Colonic mucosa (tissue), 4 donors: Measurements from ENCODE around the gene LINC00305. TPM values are rescaled to one million over a fixed set of nuclear protein-coding genes. Genes with fewer than 3 reads are reported as not detected.

Source experiments
- DNase-seq: peaks from one replicate; pipeline ENCODE4 v3.0.0-alpha.2; 2020
- H3K27ac ChIP-seq: fragments of 200-600 bp; one replicate; pipeline ENCODE4 v1.8.0; 2021
- H3K27me3 ChIP-seq: fragments of 200-600 bp; one replicate; pipeline ENCODE4 v1.8.0; 2021
- H3K36me3 ChIP-seq: fragments of 200-600 bp; one replicate; pipeline ENCODE4 v1.8.0; 2021
- H3K4me1 ChIP-seq: fragments of 200-600 bp; one replicate; pipeline ENCODE4 v1.8.0; 2021; ENCODE audit warnings: mild to moderate bottlenecking
- H3K4me3 ChIP-seq: fragments of 200-600 bp; one replicate; pipeline ENCODE4 v1.8.0; 2021
- H3K9ac ChIP-seq, 2 donors: one replicate each; pipeline ENCODE4 v1.7.0; 2013; ENCODE audit warnings: control low read depth in 2 of 2, low read depth in 2 of 2, low read length in 2 of 2
- H3K9me3 ChIP-seq: fragments of 200-600 bp; one replicate; pipeline ENCODE4 v1.8.0; 2021
- intact Hi-C: fragments of 100-400 bp; cut with DNase I; formaldehyde crosslinking; loops from one replicate; pipeline ENCODE4 v1.14.1; 2022
- total RNA-seq, 2 donors: library from RNA; stranded (reverse); fragmentation: NEBNext Ultra II Directional in 1 of 2; extraction: Animal tissue kit (Norgen Biotek cat#: 25700) in 1 of 2; gene quantifications; one replicate each; pipeline ENCODE4 v1.2.1, GENCODE V29; 2021
- TF ChIP-seq, protein P1 (sequence below): fragments of 200-600 bp; IDR thresholded peaks from one replicate; pipeline ENCODE4 v1.8.0; 2022; ENCODE audit warnings: antibody characterized with exemption, mild to moderate bottlenecking
- donor health status: healthy.
- donor health status: DM: no; HTN: no; CAD: no.
- donor health status: DM: no; HTN: no; CAD: no.

The LINC00305 gene
- total RNA-seq, 2 donors from 2014 or later, result not detected

DNA sequence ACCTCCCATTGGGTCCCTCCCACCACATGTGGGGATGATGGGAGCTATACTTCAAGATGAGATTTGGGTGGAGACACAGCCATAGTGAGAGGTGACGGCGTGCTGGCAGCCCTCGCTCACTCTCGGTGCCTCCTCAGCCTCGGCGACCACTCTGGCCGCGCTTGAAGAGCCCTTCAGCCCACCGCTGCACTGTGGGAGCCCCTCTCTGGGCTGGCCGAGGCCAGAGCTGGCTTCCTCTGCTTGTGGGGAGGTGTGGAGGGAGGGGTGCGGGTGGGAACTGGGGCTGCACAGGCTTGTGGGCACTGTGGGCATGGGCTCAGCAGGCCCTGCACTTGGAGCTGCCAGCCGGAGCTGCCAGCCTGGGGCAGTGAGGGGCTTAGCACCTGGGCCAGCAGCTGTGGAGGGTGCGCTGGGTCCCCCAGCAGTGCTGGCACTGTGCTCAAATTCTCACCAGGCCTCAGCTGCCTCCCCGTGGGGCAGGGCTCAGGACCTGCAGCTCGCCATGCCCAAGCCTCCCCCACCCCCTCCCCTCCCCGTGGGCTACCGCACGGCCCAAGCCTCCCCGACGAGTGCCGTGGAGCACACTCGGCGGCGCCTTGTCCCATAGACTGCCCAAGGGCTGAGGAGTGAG lies 106.0 kb downstream of the LINC00305 start:
- no peaks in the 10 kb centered on the region for H3K27me3 ChIP-seq
- no peaks in the 10 kb centered on the region for H3K9me3 ChIP-seq
- no peaks in the 10 kb centered on the region for H3K4me1 ChIP-seq
- no peak overlapping the region for H3K4me3 ChIP-seq
- TF ChIP-seq, protein P1, sequence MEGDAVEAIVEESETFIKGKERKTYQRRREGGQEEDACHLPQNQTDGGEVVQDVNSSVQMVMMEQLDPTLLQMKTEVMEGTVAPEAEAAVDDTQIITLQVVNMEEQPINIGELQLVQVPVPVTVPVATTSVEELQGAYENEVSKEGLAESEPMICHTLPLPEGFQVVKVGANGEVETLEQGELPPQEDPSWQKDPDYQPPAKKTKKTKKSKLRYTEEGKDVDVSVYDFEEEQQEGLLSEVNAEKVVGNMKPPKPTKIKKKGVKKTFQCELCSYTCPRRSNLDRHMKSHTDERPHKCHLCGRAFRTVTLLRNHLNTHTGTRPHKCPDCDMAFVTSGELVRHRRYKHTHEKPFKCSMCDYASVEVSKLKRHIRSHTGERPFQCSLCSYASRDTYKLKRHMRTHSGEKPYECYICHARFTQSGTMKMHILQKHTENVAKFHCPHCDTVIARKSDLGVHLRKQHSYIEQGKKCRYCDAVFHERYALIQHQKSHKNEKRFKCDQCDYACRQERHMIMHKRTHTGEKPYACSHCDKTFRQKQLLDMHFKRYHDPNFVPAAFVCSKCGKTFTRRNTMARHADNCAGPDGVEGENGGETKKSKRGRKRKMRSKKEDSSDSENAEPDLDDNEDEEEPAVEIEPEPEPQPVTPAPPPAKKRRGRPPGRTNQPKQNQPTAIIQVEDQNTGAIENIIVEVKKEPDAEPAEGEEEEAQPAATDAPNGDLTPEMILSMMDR, result no peak
- no peak overlapping the region for H3K27ac ChIP-seq
- no peak overlapping the region for H3K9ac ChIP-seq
- intact Hi-C loops, result no loop called here
- DNase-seq, result no peak
- H3K36me3 ChIP-seq, result no peaks in the 10 kb centered on the region

DNA sequence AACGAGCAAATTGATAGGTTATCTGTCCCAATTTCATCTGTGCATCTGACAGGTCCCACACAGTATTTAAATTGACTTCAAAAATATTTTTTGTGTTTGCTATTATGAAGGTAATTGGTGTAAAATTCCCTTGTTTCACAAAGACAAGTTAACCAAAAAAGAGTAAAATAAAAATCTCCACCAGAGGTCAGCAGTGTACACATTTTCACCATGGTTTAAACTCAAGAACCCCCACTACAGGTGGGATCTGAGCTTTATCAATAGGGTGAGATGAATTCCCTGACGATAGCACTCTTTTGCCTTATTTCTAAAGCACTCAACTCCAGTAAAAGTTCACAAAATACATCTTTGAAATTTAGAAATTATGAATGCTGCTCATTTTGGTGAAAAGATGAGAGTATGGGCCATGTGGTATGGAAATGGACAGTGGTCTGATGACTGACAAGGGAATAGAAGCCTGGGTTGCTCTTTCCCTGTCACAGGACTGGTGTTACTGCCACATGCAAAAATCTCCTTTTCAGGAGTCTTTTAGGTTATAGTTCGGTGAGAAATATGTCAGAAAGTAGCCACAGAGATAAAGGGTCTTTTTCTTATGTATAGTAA lies 111.0 kb downstream of the LINC00305 start:
- intact Hi-C loops, result no loop called here

DNA sequence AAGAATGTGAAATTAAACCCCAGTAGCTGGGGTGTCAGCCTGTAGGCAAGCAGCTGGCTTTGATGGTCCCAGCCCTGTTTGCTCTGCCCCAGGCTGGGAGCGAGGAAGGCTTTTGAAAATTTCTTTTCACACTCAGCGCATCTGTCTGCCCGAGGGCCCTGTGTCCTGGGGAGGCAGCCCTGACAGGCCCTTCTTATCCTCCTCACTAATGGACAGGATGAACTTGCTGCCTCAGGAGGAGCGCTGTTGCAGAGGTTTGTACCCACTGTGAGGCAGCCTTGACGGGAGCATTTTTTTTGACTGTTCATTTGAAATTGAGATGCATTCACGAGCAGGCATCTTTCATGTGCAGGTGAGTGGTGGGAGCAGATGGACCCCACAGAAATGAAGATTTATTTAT lies 116.6 kb downstream of the LINC00305 start:
- H3K27me3 ChIP-seq, result no peaks in the 10 kb centered on the region
- H3K4me1 ChIP-seq, result no peaks in the 10 kb centered on the region
- intact Hi-C loops, result no loop called here
- no peaks in the 10 kb centered on the region for H3K9me3 ChIP-seq
- no peak overlapping the region for H3K9ac ChIP-seq
- no peaks in the 10 kb centered on the region for H3K36me3 ChIP-seq
- no peak for DNase-seq
- TF ChIP-seq, protein P1, result no peak
- no peak overlapping the region for H3K4me3 ChIP-seq
- H3K27ac ChIP-seq, result no peak overlapping the region

More for the DNA sequence above, 111.0 kb downstream of the LINC00305 start:
- DNase-seq, result no peak
- Histone ChIP-seq H3K4me3 (no peak overlapping the region), H3K27me3 (no peaks in the 10 kb centered on the region), H3K4me1 (no peaks in the 10 kb centered on the region), H3K36me3 (no peaks in the 10 kb centered on the region), H3K9me3 (no peaks in the 10 kb centered on the region), H3K27ac (no peak overlapping the region), H3K9ac (no peak overlapping the region)
- TF ChIP-seq, protein P1, result peak; percentile 32

DNA sequence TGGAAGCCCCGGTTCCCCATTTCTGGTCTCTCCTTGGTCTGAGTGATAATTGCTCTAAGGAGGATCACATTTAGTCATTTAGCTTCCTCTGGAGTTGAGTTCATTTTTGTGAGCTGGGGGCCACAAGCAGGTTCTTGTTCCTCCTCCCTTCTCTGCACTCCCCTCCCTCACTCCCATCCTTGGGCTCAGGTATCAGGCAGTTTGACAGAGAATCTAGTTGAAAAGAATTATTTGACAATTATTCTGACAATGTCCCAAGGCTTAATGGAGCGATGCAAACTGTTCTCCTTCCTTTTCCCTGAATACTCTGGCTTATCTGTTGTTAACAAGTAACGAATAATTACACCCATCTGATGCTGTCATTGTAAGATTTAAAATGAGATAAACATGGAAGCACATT lies 117.5 kb downstream of the LINC00305 start:
- Histone ChIP-seq H3K4me1 (no peaks in the 10 kb centered on the region), H3K4me3 (no peak overlapping the region), H3K9ac (no peak overlapping the region), H3K36me3 (no peaks in the 10 kb centered on the region), H3K27me3 (no peaks in the 10 kb centered on the region), H3K27ac (no peak overlapping the region), H3K9me3 (no peaks in the 10 kb centered on the region)
- TF ChIP-seq, protein P1, result no peak
- DNase-seq, result no peak
- intact Hi-C loops, result no loop called here

Other genes with a start within 250 kb of the LINC00305 start
- not detected for gene SERPINB10, start 241.1 kb downstream of the LINC00305 start, total RNA-seq
- 1 to 10 TPM in 1 of 2 donors, under 1 TPM in 1; 0.11 to 2.3 TPM for gene HMSD, start 199.8 kb downstream of the LINC00305 start, total RNA-seq
- gene SERPINB8, start 179.0 kb downstream of the LINC00305 start, total RNA-seq, result 10 to 100 TPM in 1 of 2 donors, 1 to 10 TPM in 1; 9.2 to 20.1 TPM